GM12878 (cell line): ENCODE measurements around the gene FRK. TPM values are rescaled to one million over a fixed set of nuclear protein-coding genes. Genes with fewer than 3 reads are reported as not detected.

Experiments used
- BACH1 ChIP-seq: fragments of 450-650 bp; IDR thresholded peaks from 2 replicates; pipeline ENCODE4 v1.6.1; 2017; ENCODE audit warnings: mild to moderate bottlenecking, borderline replicate concordance
- BCL11A ChIP-seq: IDR thresholded peaks from 2 replicates; pipeline ENCODE4 v1.6.1; 2011; ENCODE audit warnings: low read depth, low read length
- EP300 ChIP-seq, 2 experiments: fragments of 150-350 bp in 1 of 2; IDR thresholded peaks; 2 replicates each; pipeline ENCODE4 v1.6.1; 2011 to 2012; ENCODE audit warnings: low read depth in 2 of 2, low read length in 2 of 2, borderline replicate concordance in 1 of 2, improper control_type of control experiment in 1 of 2, inconsistent platforms in 1 of 2; ENCODE audit not compliant: control insufficient read depth in 1 of 2
- FOXM1 ChIP-seq: IDR thresholded peaks from 2 replicates; pipeline ENCODE4 v1.6.1; 2012; ENCODE audit warnings: low read depth, mild to moderate bottlenecking, inconsistent platforms, low read length, moderate library complexity
- HDAC6 ChIP-seq: fragments of 200-600 bp; sonication (generic); IDR thresholded peaks from one replicate; pipeline ENCODE4 v1.8.0; 2017; ENCODE audit warnings: antibody characterized with exemption; ENCODE audit not compliant: unreplicated experiment
- JUNB ChIP-seq: IDR thresholded peaks from 2 replicates; pipeline ENCODE4 v1.6.1; 2016; ENCODE audit warnings: antibody characterized with exemption, mild to moderate bottlenecking
- PML ChIP-seq: IDR thresholded peaks from 2 replicates; pipeline ENCODE4 v1.6.1; 2012; ENCODE audit warnings: low read length, inconsistent platforms
- SPI1 ChIP-seq: IDR thresholded peaks from 2 replicates; pipeline ENCODE4 v1.6.1; 2011; ENCODE audit warnings: low read depth, mild to moderate bottlenecking, low read length, moderate library complexity, borderline replicate concordance; ENCODE audit not compliant: insufficient read depth
- SREBF1 ChIP-seq: IDR thresholded peaks from 2 replicates; pipeline ENCODE4 v1.6.1; 2012; ENCODE audit warnings: mild to moderate bottlenecking, low read length
- STAT1 ChIP-seq: fragments of 450-650 bp; conservative IDR thresholded peaks from 2 replicates; pipeline ENCODE4 v1.6.1; 2014; ENCODE audit warnings: antibody characterized with exemption, mild to moderate bottlenecking
- TCF12 ChIP-seq: IDR thresholded peaks from 2 replicates; pipeline ENCODE4 v1.6.1; 2011; ENCODE audit warnings: low read depth, mild to moderate bottlenecking, low read length
- ZNF207 ChIP-seq: fragments of 450-650 bp; IDR thresholded peaks from 2 replicates; pipeline ENCODE4 v1.6.1; 2014; ENCODE audit warnings: antibody characterized with exemption, mild to moderate bottlenecking, borderline replicate concordance
- polyA plus RNA-seq, 11 experiments: library from polyadenylated mRNA; depleted of rRNA in 4 of 11; unstranded in 6 of 11; stranded (reverse) in 5 of 11; fragments of >200 nt; fragmentation: Nextera tagmentation in 4 of 11; fragmentation: Illumina TruSeq in 1 of 11; extraction: Ambion mirVana in 4 of 11; extraction: Trizol in 1 of 11; gene quantifications; 1 replicate in 1 of 11; 2 replicates in 10 of 11; pipeline versions ENCODE4 v1.2.1 to v1.2.3, GENCODE V29; 2011 to 2016; ENCODE audit warnings: inconsistent platforms in 2 of 11, missing spikeins in 2 of 11, low read depth in 1 of 11
- total RNA-seq, 4 experiments: library from RNA; depleted of rRNA in 3 of 4; stranded (reverse); fragments of >200 nt in 3 of 4; fragmentation: Illumina TruSeq in 1 of 4; extraction: Trizol in 1 of 4; gene quantifications; 2 replicates each; pipeline versions ENCODE4 v1.2.1 to v1.2.3, GENCODE V29; 2013 to 2021
- TF ChIP-seq, protein P1 (sequence below): fragments of 450-650 bp; formaldehyde crosslinking; IDR thresholded peaks from 2 replicates; pipeline ENCODE4 v1.5.0; 2022; ENCODE audit warnings: mild to moderate bottlenecking, missing genetic modification characterization
- TF ChIP-seq, protein P2 (sequence below): IDR thresholded peaks from 2 replicates; pipeline ENCODE4 v1.6.1; 2011; ENCODE audit warnings: mild to moderate bottlenecking, low read depth, low read length, moderate library complexity; ENCODE audit not compliant: insufficient replicate concordance
- TF ChIP-seq, protein P3 (sequence below): fragments of 450-650 bp; IDR thresholded peaks from 2 replicates; pipeline ENCODE4 v1.6.1; 2018; ENCODE audit warnings: borderline replicate concordance, mild to moderate bottlenecking; ENCODE audit not compliant: partially characterized antibody
- TF ChIP-seq, protein P4 (sequence below): fragments of 450-650 bp; IDR thresholded peaks from 2 replicates; pipeline ENCODE4 v1.6.1; 2017; ENCODE audit warnings: mild to moderate bottlenecking
- TF ChIP-seq, protein P5 (sequence below): IDR thresholded peaks from 2 replicates; pipeline ENCODE4 v1.6.1; 2011; ENCODE audit warnings: borderline replicate concordance, low read depth, mild to moderate bottlenecking, moderate library complexity, low read length; ENCODE audit not compliant: insufficient read depth, poor library complexity, severe bottlenecking

FRK gene
- total and polyA plus RNA-seq, 10 of the 15 experiments (the other 5 are each of a cell fraction or from before 2014, with no cell fraction given) = 0.29 to 2.4 (median 1.2) TPM

DNA sequence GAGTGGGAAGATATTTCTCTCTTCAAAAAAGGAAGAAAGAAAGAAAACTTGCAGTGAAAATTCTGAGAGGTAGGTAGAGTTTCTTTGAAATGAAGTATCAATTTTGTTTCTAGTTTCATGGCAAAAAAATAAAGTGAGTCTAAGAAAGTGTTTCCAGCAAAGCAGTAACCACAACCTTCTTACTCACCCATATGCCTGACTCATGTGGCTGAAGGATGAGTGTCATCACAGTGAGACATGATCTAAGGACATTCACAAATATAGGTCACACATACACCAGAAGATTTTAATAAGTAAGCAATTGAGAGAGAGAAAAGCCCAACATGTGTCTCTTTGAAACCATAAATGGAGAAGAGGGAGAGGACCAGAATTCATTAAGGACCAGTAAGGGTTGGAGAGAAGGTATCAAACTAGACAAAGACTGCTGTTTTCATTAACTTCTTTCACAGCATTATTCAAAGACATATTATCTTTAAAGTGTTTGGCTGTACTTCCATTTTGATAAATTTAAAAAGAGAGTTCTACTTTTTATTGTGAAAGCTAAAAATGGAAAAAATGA lies 169.5 kb downstream of the FRK start (continued):
- TF ChIP-seq, protein P1, sequence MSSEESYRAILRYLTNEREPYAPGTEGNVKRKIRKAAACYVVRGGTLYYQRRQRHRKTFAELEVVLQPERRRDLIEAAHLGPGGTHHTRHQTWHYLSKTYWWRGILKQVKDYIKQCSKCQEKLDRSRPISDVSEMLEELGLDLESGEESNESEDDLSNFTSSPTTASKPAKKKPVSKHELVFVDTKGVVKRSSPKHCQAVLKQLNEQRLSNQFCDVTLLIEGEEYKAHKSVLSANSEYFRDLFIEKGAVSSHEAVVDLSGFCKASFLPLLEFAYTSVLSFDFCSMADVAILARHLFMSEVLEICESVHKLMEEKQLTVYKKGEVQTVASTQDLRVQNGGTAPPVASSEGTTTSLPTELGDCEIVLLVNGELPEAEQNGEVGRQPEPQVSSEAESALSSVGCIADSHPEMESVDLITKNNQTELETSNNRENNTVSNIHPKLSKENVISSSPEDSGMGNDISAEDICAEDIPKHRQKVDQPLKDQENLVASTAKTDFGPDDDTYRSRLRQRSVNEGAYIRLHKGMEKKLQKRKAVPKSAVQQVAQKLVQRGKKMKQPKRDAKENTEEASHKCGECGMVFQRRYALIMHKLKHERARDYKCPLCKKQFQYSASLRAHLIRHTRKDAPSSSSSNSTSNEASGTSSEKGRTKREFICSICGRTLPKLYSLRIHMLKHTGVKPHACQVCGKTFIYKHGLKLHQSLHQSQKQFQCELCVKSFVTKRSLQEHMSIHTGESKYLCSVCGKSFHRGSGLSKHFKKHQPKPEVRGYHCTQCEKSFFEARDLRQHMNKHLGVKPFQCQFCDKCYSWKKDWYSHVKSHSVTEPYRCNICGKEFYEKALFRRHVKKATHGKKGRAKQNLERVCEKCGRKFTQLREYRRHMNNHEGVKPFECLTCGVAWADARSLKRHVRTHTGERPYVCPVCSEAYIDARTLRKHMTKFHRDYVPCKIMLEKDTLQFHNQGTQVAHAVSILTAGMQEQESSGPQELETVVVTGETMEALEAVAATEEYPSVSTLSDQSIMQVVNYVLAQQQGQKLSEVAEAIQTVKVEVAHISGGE (CRISPR knock-in tag) = no peak
- peak in 1 of 2 experiments; percentile 92; a peak in 3 of 4 replicates for TF ChIP-seq EP300 (IDR thresholded peaks at IDR 0.05; ENCODE audit: borderline replicate concordance in 1 of 2, control insufficient read depth in 1 of 2, low read depth in 2 of 2, low read length in 2 of 2)
- no peak for TF ChIP-seq HDAC6
- no peak for TF ChIP-seq FOXM1
- TF ChIP-seq, protein P2, sequence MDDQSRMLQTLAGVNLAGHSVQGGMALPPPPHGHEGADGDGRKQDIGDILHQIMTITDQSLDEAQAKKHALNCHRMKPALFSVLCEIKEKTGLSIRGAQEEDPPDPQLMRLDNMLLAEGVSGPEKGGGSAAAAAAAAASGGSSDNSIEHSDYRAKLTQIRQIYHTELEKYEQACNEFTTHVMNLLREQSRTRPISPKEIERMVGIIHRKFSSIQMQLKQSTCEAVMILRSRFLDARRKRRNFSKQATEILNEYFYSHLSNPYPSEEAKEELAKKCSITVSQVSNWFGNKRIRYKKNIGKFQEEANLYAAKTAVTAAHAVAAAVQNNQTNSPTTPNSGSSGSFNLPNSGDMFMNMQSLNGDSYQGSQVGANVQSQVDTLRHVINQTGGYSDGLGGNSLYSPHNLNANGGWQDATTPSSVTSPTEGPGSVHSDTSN = peak; percentile 22
- TF ChIP-seq SREBF1 = no peak
- TF ChIP-seq PML = no peak
- TF ChIP-seq, protein P3, sequence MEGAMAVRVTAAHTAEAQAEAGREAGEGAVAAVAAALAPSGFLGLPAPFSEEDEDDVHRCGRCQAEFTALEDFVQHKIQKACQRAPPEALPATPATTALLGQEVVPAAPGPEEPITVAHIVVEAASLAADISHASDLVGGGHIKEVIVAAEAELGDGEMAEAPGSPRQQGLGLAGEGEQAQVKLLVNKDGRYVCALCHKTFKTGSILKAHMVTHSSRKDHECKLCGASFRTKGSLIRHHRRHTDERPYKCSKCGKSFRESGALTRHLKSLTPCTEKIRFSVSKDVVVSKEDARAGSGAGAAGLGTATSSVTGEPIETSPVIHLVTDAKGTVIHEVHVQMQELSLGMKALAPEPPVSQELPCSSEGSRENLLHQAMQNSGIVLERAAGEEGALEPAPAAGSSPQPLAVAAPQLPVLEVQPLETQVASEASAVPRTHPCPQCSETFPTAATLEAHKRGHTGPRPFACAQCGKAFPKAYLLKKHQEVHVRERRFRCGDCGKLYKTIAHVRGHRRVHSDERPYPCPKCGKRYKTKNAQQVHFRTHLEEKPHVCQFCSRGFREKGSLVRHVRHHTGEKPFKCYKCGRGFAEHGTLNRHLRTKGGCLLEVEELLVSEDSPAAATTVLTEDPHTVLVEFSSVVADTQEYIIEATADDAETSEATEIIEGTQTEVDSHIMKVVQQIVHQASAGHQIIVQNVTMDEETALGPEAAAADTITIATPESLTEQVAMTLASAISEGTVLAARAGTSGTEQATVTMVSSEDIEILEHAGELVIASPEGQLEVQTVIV = no peak
- no peak for TF ChIP-seq ZNF207
- TF ChIP-seq, protein P4, sequence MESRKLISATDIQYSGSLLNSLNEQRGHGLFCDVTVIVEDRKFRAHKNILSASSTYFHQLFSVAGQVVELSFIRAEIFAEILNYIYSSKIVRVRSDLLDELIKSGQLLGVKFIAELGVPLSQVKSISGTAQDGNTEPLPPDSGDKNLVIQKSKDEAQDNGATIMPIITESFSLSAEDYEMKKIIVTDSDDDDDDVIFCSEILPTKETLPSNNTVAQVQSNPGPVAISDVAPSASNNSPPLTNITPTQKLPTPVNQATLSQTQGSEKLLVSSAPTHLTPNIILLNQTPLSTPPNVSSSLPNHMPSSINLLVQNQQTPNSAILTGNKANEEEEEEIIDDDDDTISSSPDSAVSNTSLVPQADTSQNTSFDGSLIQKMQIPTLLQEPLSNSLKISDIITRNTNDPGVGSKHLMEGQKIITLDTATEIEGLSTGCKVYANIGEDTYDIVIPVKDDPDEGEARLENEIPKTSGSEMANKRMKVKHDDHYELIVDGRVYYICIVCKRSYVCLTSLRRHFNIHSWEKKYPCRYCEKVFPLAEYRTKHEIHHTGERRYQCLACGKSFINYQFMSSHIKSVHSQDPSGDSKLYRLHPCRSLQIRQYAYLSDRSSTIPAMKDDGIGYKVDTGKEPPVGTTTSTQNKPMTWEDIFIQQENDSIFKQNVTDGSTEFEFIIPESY = no peak
- no peak for TF ChIP-seq SPI1
- TF ChIP-seq STAT1 = no peak
- peak; percentile 53; the same call in 1 of the 2 replicates for TF ChIP-seq BCL11A
- no peak for TF ChIP-seq TCF12
- peak; percentile 38 for TF ChIP-seq JUNB
- TF ChIP-seq, protein P5, sequence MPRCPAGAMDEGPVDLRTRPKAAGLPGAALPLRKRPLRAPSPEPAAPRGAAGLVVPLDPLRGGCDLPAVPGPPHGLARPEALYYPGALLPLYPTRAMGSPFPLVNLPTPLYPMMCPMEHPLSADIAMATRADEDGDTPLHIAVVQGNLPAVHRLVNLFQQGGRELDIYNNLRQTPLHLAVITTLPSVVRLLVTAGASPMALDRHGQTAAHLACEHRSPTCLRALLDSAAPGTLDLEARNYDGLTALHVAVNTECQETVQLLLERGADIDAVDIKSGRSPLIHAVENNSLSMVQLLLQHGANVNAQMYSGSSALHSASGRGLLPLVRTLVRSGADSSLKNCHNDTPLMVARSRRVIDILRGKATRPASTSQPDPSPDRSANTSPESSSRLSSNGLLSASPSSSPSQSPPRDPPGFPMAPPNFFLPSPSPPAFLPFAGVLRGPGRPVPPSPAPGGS = peak; percentile 53
- no peak; the same call in 1 of the 2 replicates for TF ChIP-seq BACH1
